OCI-LY3 (cell line): Measurements from ENCODE around the gene FOXM1.
"Not testable (repeated sequence)": the region's sequence is repeated elsewhere in the genome, so short reads cannot be mapped to it uniquely, and the experiment has no call there.

ENCODE experiments used
- EZH2phosphoT487 ChIP-seq: fragments of 200-600 bp; shearing (Covaris generic); IDR thresholded peaks from 2 replicates; pipeline ENCODE4 v1.6.1; 2018; ENCODE audit warnings: antibody characterized with exemption, mixed run types, low read depth
- TF ChIP-seq, protein P1 (sequence below): fragments of 200-600, 300-600 bp; sonication (generic); IDR thresholded peaks from 2 replicates; pipeline ENCODE4 v1.5.1; 2014; ENCODE audit warnings: antibody characterized with exemption, low read length, low read depth

DNA sequence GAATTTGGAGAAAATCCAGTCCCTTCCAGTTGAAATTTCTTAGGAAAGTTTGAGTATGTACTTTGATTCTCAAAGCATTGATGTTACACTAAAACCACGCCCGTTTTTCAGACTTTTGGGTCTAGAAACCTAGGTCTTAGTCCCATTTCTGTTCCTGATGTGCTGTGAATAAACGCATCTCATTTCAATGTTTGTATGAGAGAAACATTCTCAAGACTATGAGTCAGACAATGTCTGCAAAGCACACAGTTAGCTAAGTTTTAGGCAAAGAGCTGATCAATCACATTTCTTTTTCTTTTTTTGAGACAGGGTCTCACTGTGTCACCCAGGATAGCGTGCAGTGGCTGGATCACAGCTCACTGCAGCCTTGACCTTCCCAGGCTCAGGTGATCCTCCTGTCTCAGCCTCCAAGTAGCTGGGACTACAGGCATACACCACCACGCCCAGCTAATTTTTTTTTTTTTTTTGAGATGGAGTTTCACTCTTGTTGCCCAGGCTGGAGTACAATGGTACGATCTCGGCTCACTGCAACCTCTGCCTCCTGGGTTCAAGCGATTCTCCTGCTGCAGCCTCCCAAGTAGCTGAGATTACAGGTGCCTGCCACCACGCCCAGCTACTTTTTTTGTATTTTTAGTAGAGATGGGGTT is 7.9 kb downstream of the FOXM1 start:
- TF ChIP-seq, protein P1, sequence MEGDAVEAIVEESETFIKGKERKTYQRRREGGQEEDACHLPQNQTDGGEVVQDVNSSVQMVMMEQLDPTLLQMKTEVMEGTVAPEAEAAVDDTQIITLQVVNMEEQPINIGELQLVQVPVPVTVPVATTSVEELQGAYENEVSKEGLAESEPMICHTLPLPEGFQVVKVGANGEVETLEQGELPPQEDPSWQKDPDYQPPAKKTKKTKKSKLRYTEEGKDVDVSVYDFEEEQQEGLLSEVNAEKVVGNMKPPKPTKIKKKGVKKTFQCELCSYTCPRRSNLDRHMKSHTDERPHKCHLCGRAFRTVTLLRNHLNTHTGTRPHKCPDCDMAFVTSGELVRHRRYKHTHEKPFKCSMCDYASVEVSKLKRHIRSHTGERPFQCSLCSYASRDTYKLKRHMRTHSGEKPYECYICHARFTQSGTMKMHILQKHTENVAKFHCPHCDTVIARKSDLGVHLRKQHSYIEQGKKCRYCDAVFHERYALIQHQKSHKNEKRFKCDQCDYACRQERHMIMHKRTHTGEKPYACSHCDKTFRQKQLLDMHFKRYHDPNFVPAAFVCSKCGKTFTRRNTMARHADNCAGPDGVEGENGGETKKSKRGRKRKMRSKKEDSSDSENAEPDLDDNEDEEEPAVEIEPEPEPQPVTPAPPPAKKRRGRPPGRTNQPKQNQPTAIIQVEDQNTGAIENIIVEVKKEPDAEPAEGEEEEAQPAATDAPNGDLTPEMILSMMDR: not testable (repeated sequence)
- TF ChIP-seq EZH2phosphoT487: not testable (repeated sequence)
